H1 (cell line): ENCODE results near the gene YEATS2. TPM values are rescaled to one million over a fixed set of nuclear protein-coding genes. Genes with fewer than 3 reads are reported as not detected.
A peak's percentile ranks its signal among the peaks of the same experiment; 100 is the strongest.

ENCODE experiments used
- ASH2L ChIP-seq: fragments of 200-600, 300-600 bp; sonication (generic); IDR thresholded peaks from one replicate; pipeline ENCODE4 v1.7.1; 2017; ENCODE audit warnings: low read length
- ATF2 ChIP-seq: IDR thresholded peaks from 2 replicates; pipeline ENCODE4 v1.6.1; 2012; ENCODE audit warnings: low read length, inconsistent platforms
- SAP30 ChIP-seq: fragments of 300-600 bp; sonication (generic); IDR thresholded peaks from 2 replicates; pipeline ENCODE4 v1.7.1; 2012; ENCODE audit warnings: low read length, moderate library complexity, mild to moderate bottlenecking, inconsistent platforms; ENCODE audit not compliant: insufficient read depth, insufficient replicate concordance
- SIN3A ChIP-seq, 2 experiments: IDR thresholded peaks in 1 of 2; conservative IDR thresholded peaks in 1 of 2; 2 replicates each; pipeline ENCODE4 v1.6.1; 2011 to 2012; ENCODE audit warnings: low read length in 2 of 2, improper control_type of control experiment in 1 of 2, low read depth in 1 of 2, mild to moderate bottlenecking in 1 of 2
- TAF1 ChIP-seq: IDR thresholded peaks from 2 replicates; pipeline ENCODE4 v1.6.1; 2011; ENCODE audit warnings: mild to moderate bottlenecking, low read depth, low read length
- TCF12 ChIP-seq: IDR thresholded peaks from 2 replicates; pipeline ENCODE4 v1.6.1; 2011; ENCODE audit warnings: low read depth, mild to moderate bottlenecking, low read length
- polyA plus RNA-seq, 7 experiments: library from polyadenylated mRNA; depleted of rRNA in 3 of 7; stranded (reverse) in 5 of 7; unstranded in 2 of 7; fragments of >200 nt in 5 of 7; fragments of 200-250 nt in 2 of 7; gene quantifications; 1 replicate in 5 of 7; 2 replicates in 1 of 7; 4 replicates in 1 of 7; pipeline versions ENCODE4 v1.2.1 to v1.2.3, GENCODE V29; 2011 to 2013; ENCODE audit warnings: missing spikeins in 2 of 7, mixed read lengths in 2 of 7
- total RNA-seq: library from RNA; stranded (reverse); fragmentation: NEBNext Ultra II Directional; extraction: Animal tissue kit (Norgen Biotek cat#: 25700); gene quantifications from 2 replicates; pipeline ENCODE4 v1.2.1, GENCODE V29; 2021

YEATS2 gene
- total and polyA plus RNA-seq, 2 of the 8 experiments (the other 6 are each of a cell fraction or from before 2014, with no cell fraction given): 35.3 to 53.7 TPM

DNA sequence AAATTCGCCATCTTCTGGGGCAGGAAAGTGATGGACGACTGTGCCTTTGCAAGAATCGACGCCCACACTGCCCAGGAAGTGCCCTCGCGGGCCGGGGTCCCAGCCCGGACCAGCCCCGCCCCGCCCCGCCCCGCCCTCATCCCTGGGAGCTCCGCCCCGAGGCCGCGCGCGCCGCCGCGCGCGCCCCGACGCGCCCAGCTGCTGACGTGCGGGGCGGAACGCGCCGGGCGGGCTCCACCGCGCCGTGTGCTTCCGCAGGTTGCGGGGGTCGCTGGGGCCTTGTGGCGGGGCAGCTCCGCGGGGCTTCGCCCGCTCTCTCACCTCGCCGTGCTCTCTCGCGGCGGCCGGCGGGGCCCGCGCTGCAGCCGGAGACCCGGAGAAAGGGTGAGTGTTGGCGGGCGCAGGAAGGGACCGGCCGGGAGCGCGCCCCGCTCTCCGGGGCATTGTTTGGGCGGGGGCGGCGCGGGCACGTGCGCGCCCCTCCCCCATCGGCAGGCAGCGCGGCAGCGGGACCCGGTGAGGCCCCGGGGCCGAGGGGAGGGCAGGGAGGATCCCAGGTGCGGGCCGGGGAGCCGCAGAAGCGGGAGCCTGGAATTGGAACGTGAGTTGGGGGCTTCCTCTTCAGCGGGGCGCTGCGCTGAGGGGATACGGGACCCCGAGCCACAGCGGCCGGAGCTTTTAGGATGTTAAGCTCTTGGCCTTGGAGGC lies at the start of gene YEATS2 (continued):
- TF ChIP-seq ATF2 (no peak), ASH2L (peak; percentile 91), TAF1 (peak; percentile 83), TCF12 (no peak), SAP30 (no peak), SIN3A (conservative IDR thresholded peaks at IDR 0.05 in 1 of 2, IDR thresholded peaks at IDR 0.05 in 1 of 2; ENCODE audit: low read depth in 1 of 2, low read length in 2 of 2) (peak in 1 of 2 experiments; percentile 72; a peak in 2 of 4 replicates)
- TF ChIP-seq, all 59 proteins: peak for 18
